HEK293 (cell line): ENCODE results near the gene OR4D1.

Experiments used
- CTCF ChIA-PET: fragments of 350-600 bp; formaldehyde crosslinking; extraction: SDS; loops from one replicate; lab custom pipeline; 2021; ENCODE audit warnings: antibody characterized with exemption; lab: Yijun Ruan, JAX
- POLR2A ChIA-PET: fragments of 300-600 bp; formaldehyde crosslinking; extraction: SDS; loops from one replicate; lab custom pipeline; 2020; ENCODE audit warnings: antibody characterized with exemption, inconsistent platforms; lab: Yijun Ruan, JAX
- H3K27ac ChIP-seq: fragments of 200-500 bp; sonication (Bioruptor generic); 2 replicates; pipeline ENCODE4 v1.5.1; 2014; ENCODE audit warnings: low read depth, low read length, control low read depth, inconsistent platforms; ENCODE audit errors: extremely low read depth
- H3K36me3 ChIP-seq, 2 experiments: fragments of 200-500 bp in 1 of 2; sonication (Bioruptor generic) in 1 of 2; 1 replicate in 1 of 2; 2 replicates in 1 of 2; pipeline ENCODE4 v1.5.1; 2014 to 2017; ENCODE audit warnings: inconsistent platforms in 2 of 2, low read length in 2 of 2; ENCODE audit not compliant: control insufficient read depth in 2 of 2, insufficient read depth in 1 of 2
- H3K4me1 ChIP-seq: fragments of 200-500 bp; sonication (Bioruptor generic); 2 replicates; pipeline ENCODE4 v1.5.1; 2014; ENCODE audit warnings: mild to moderate bottlenecking, low read length, inconsistent platforms; ENCODE audit not compliant: control insufficient read depth, insufficient read depth
- H3K4me3 ChIP-seq: 2 replicates; pipeline ENCODE4 v1.5.1; 2011; ENCODE audit warnings: low read depth, mild to moderate bottlenecking, control low read depth, low read length, moderate library complexity
- H3K9me3 ChIP-seq: fragments of 200-500 bp; sonication (Bioruptor generic); 2 replicates; pipeline ENCODE4 v1.5.1; 2014; ENCODE audit warnings: low read depth, low read length, inconsistent platforms; ENCODE audit not compliant: control insufficient read depth, insufficient read depth
- GLIS1 ChIP-seq: fragments of 450-650 bp; formaldehyde crosslinking; IDR thresholded peaks from 2 replicates; pipeline ENCODE4 v1.5.1; 2016; ENCODE audit warnings: missing biosample characterization, missing genetic modification characterization
- GLIS2 ChIP-seq: fragments of 450-650 bp; formaldehyde crosslinking; IDR thresholded peaks from 2 replicates; pipeline ENCODE4 v1.5.1; 2016; ENCODE audit warnings: missing biosample characterization, missing genetic modification characterization
- PRDM1 ChIP-seq: fragments of 450-650 bp; formaldehyde crosslinking; IDR thresholded peaks from 2 replicates; pipeline ENCODE4; 2016; ENCODE audit warnings: missing biosample characterization, missing genetic modification characterization
- YY2 ChIP-seq: fragments of 450-650 bp; formaldehyde crosslinking; IDR thresholded peaks from 2 replicates; pipeline ENCODE4 v1.5.1; 2016; ENCODE audit warnings: missing biosample characterization, missing genetic modification characterization
- ZBTB21 ChIP-seq: fragments of 450-650 bp; formaldehyde crosslinking; IDR thresholded peaks from 2 replicates; pipeline ENCODE4 v1.5.1; 2017; ENCODE audit warnings: missing biosample characterization, missing genetic modification characterization
- ZNF148 ChIP-seq: fragments of 450-650 bp; formaldehyde crosslinking; IDR thresholded peaks from 2 replicates; pipeline ENCODE4 v1.5.0; 2017; ENCODE audit warnings: missing biosample characterization, missing genetic modification characterization, borderline replicate concordance
- ZNF2 ChIP-seq: fragments of 450-650 bp; formaldehyde crosslinking; IDR thresholded peaks from 2 replicates; pipeline ENCODE4 v1.5.1; 2016; ENCODE audit warnings: missing biosample characterization, missing genetic modification characterization
- ZNF211 ChIP-seq: fragments of 450-650 bp; formaldehyde crosslinking; IDR thresholded peaks from 2 replicates; pipeline ENCODE4 v1.5.1; 2016; ENCODE audit warnings: low read depth, missing biosample characterization, missing genetic modification characterization
- ZNF473 ChIP-seq: fragments of 450-650 bp; formaldehyde crosslinking; IDR thresholded peaks from 2 replicates; pipeline ENCODE4 v1.5.1; 2017; ENCODE audit warnings: missing biosample characterization, missing genetic modification characterization
- ZNF521 ChIP-seq: fragments of 450-650 bp; formaldehyde crosslinking; IDR thresholded peaks from 2 replicates; pipeline ENCODE4 v1.5.1; 2017; ENCODE audit warnings: missing biosample characterization, mild to moderate bottlenecking, missing genetic modification characterization
- ZNF544 ChIP-seq: fragments of 450-650 bp; formaldehyde crosslinking; IDR thresholded peaks from 2 replicates; pipeline ENCODE4 v1.5.0; 2017; ENCODE audit warnings: missing biosample characterization, missing genetic modification characterization
- ZNF621 ChIP-seq: fragments of 450-650 bp; formaldehyde crosslinking; IDR thresholded peaks from 2 replicates; pipeline ENCODE4 v1.5.1; 2017; ENCODE audit warnings: missing biosample characterization, missing genetic modification characterization
- ZNF645 ChIP-seq: fragments of 450-650 bp; formaldehyde crosslinking; IDR thresholded peaks from 2 replicates; pipeline ENCODE4; 2016; ENCODE audit warnings: missing biosample characterization, missing genetic modification characterization
- ZNF660 ChIP-seq: fragments of 450-650 bp; IDR thresholded peaks from 2 replicates; pipeline ENCODE4 v1.5.1; 2018; ENCODE audit warnings: missing biosample characterization, mild to moderate bottlenecking, missing genetic modification characterization
- ZNF701 ChIP-seq: fragments of 450-650 bp; formaldehyde crosslinking; IDR thresholded peaks from 2 replicates; pipeline ENCODE4 v1.5.1; 2016; ENCODE audit warnings: missing biosample characterization, missing genetic modification characterization
- ZSCAN30 ChIP-seq: fragments of 450-650 bp; IDR thresholded peaks from 2 replicates; pipeline ENCODE4 v1.5.1; 2018; ENCODE audit warnings: missing biosample characterization, mild to moderate bottlenecking, missing genetic modification characterization, moderate library complexity
- TF ChIP-seq, protein P1 (sequence below): fragments of 450-650 bp; formaldehyde crosslinking; IDR thresholded peaks from 2 replicates; pipeline ENCODE4 v1.5.1; 2016; ENCODE audit warnings: missing biosample characterization, missing genetic modification characterization, low read depth
- TF ChIP-seq, protein P2 (sequence below): fragments of 450-650 bp; formaldehyde crosslinking; IDR thresholded peaks from 2 replicates; pipeline ENCODE4 v1.5.1; 2016; ENCODE audit warnings: missing biosample characterization, missing genetic modification characterization
- TF ChIP-seq, protein P3 (sequence below): fragments of 450-650 bp; formaldehyde crosslinking; IDR thresholded peaks from 2 replicates; pipeline ENCODE4 v1.5.1; 2016; ENCODE audit warnings: missing biosample characterization, missing genetic modification characterization
- TF ChIP-seq, protein P4 (sequence below): fragments of 450-650 bp; formaldehyde crosslinking; IDR thresholded peaks from 2 replicates; pipeline ENCODE4 v1.5.1; 2017; ENCODE audit warnings: missing biosample characterization, missing genetic modification characterization
- TF ChIP-seq, protein P5 (sequence below): fragments of 450-650 bp; formaldehyde crosslinking; optimal IDR thresholded peaks from 2 replicates; pipeline ENCODE3; 2016; ENCODE audit warnings: missing biosample characterization, mild to moderate bottlenecking, missing genetic modification characterization
- TF ChIP-seq, protein P6 (sequence below): fragments of 450-650 bp; formaldehyde crosslinking; IDR thresholded peaks from 2 replicates; pipeline ENCODE4 v1.5.1; 2016; ENCODE audit warnings: missing biosample characterization, missing genetic modification characterization

The OR4D1 gene

GRCh38 chr17:58111676-58112075 lies 36.5 kb upstream of the OR4D1 start:
- TF ChIP-seq ZNF621 (tag by site-specific recombination) (no peak), PRDM1 (tag by site-specific recombination) (peak; percentile 18; the same call in 1 of the 2 replicates)
- Histone ChIP-seq H3K9me3 (no peaks in the 10 kb centered on the region), H3K4me1 (no peaks in the 10 kb centered on the region), H3K4me3 (no peak overlapping the region), H3K27ac (no peak overlapping the region), H3K36me3 (no peaks in the 10 kb centered on the region)
- POLR2A ChIA-PET: no interaction called here
- CTCF ChIA-PET: interaction anchor here (0.9 to 6.3 kb wide), 11 partner anchors 11 to 957 kb away, joined by 3 to 64 read pairs (median 7); no protein-coding TSS in a partner anchor

DNA sequence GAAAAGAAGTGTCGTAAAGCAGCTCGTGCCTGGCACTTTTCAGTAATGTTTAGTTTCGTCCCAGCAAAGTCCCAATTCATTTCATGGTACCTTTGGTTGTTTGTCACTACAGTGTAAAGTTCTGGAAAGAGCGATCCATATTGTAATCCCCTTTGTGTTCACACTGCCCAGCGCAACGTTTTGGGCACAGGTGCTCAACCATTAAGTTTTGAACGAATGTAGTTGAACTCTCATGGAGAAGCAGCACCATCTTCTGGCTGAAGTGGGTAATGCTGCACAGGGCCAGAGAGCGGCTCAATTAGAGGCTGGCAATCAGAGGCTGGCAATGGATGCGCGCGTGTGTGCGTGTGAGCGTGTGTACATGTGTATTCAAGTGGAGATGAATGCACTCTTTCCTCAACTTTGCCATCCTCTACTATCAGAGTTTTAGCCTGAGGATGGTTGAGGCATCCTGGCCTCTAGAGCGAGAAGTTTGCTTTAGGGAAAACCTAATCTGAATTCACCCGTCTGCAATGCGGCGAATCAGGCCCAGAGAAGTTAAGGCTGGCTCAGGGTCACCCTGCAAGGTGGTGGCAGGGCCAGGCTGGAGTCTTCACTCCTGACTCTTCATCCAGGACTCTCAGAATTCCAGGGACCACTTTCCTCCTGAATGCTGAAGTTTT lies 35.1 kb upstream of the OR4D1 start:
- no peaks in the 10 kb centered on the region for H3K9me3 ChIP-seq
- no peaks in the 10 kb centered on the region for H3K36me3 ChIP-seq
- H3K4me1 ChIP-seq: no peaks in the 10 kb centered on the region
- H3K27ac ChIP-seq: no peak overlapping the region
- CTCF ChIA-PET: interaction anchor here (0.5 to 6.3 kb wide), 35 partner anchors 9 to 1238 kb away, joined by 3 to 64 read pairs (median 5); partner anchors contain the start of gene SRSF1
- no peak overlapping the region for H3K4me3 ChIP-seq
- POLR2A ChIA-PET: interaction anchor here (0.8 kb wide), 1 partner anchor 106 kb away, joined by 3 read pairs; the partner anchor contains the start of gene SRSF1
- TF ChIP-seq ZNF2 (peak; percentile 86), ZNF473 (tag by site-specific recombination) (no peak), ZNF544 (no peak), ZBTB21 (tag by site-specific recombination) (no peak), YY2 (tag by site-specific recombination) (no peak), ZNF701 (tag by site-specific recombination) (no peak), GLIS1 (tag by site-specific recombination) (no peak), ZSCAN30 (tag by site-specific recombination) (peak; percentile 32; the same call in 1 of the 2 replicates), ZNF660 (tag by site-specific recombination) (peak; percentile 58; the same call in 1 of the 2 replicates), ZNF148 (tag by site-specific recombination) (no peak), ZNF645 (no peak), ZNF211 (no peak), GLIS2 (no peak), ZNF521 (no peak)
- TF ChIP-seq, protein P1, sequence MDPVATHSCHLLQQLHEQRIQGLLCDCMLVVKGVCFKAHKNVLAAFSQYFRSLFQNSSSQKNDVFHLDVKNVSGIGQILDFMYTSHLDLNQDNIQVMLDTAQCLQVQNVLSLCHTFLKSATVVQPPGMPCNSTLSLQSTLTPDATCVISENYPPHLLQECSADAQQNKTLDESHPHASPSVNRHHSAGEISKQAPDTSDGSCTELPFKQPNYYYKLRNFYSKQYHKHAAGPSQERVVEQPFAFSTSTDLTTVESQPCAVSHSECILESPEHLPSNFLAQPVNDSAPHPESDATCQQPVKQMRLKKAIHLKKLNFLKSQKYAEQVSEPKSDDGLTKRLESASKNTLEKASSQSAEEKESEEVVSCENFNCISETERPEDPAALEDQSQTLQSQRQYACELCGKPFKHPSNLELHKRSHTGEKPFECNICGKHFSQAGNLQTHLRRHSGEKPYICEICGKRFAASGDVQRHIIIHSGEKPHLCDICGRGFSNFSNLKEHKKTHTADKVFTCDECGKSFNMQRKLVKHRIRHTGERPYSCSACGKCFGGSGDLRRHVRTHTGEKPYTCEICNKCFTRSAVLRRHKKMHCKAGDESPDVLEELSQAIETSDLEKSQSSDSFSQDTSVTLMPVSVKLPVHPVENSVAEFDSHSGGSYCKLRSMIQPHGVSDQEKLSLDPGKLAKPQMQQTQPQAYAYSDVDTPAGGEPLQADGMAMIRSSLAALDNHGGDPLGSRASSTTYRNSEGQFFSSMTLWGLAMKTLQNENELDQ (tag by site-specific recombination): no peak
- TF ChIP-seq, protein P2, sequence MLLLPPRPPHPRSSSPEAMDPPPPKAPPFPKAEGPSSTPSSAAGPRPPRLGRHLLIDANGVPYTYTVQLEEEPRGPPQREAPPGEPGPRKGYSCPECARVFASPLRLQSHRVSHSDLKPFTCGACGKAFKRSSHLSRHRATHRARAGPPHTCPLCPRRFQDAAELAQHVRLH: no peak
- TF ChIP-seq, protein P3, sequence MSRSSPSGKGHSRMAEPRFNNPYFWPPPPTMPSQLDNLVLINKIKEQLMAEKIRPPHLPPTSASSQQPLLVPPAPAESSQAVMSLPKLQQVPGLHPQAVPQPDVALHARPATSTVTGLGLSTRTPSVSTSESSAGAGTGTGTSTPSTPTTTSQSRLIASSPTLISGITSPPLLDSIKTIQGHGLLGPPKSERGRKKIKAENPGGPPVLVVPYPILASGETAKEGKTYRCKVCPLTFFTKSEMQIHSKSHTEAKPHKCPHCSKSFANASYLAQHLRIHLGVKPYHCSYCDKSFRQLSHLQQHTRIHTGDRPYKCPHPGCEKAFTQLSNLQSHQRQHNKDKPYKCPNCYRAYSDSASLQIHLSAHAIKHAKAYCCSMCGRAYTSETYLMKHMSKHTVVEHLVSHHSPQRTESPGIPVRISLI (tag by site-specific recombination): no peak
- TF ChIP-seq, protein P4, sequence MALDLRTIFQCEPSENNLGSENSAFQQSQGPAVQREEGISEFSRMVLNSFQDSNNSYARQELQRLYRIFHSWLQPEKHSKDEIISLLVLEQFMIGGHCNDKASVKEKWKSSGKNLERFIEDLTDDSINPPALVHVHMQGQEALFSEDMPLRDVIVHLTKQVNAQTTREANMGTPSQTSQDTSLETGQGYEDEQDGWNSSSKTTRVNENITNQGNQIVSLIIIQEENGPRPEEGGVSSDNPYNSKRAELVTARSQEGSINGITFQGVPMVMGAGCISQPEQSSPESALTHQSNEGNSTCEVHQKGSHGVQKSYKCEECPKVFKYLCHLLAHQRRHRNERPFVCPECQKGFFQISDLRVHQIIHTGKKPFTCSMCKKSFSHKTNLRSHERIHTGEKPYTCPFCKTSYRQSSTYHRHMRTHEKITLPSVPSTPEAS (tag by site-specific recombination): peak; percentile 92
- TF ChIP-seq, protein P5, sequence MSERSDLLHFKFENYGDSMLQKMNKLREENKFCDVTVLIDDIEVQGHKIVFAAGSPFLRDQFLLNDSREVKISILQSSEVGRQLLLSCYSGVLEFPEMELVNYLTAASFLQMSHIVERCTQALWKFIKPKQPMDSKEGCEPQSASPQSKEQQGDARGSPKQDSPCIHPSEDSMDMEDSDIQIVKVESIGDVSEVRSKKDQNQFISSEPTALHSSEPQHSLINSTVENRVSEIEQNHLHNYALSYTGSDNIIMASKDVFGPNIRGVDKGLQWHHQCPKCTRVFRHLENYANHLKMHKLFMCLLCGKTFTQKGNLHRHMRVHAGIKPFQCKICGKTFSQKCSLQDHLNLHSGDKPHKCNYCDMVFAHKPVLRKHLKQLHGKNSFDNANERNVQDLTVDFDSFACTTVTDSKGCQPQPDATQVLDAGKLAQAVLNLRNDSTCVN (tag by site-specific recombination): peak; percentile 34
- TF ChIP-seq, protein P6, sequence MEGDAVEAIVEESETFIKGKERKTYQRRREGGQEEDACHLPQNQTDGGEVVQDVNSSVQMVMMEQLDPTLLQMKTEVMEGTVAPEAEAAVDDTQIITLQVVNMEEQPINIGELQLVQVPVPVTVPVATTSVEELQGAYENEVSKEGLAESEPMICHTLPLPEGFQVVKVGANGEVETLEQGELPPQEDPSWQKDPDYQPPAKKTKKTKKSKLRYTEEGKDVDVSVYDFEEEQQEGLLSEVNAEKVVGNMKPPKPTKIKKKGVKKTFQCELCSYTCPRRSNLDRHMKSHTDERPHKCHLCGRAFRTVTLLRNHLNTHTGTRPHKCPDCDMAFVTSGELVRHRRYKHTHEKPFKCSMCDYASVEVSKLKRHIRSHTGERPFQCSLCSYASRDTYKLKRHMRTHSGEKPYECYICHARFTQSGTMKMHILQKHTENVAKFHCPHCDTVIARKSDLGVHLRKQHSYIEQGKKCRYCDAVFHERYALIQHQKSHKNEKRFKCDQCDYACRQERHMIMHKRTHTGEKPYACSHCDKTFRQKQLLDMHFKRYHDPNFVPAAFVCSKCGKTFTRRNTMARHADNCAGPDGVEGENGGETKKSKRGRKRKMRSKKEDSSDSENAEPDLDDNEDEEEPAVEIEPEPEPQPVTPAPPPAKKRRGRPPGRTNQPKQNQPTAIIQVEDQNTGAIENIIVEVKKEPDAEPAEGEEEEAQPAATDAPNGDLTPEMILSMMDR (tag by site-specific recombination): peak; percentile 92
